ENCODE data around the gene ADAMTS13. TPM values are rescaled to one million over a fixed set of nuclear protein-coding genes. Genes with fewer than 3 reads are reported as not detected.

ADAMTS13 gene
- total RNA-seq, 1 donor from 2014 or later: 9.1 TPM

GRCh38 chr9:133417541-133418461 is 4.4 kb upstream of the ADAMTS13 start, which contains the start of gene REXO4:
REXO4 (minus strand) TSS chr9:133418010; CDS start chr9:133417844, 166 bp downstream.
- Mint-ChIP-seq H3K27ac (ENCODE audit: unreplicated experiment) (peak within 1 kb of the TSS; percentile 88), H3K36me3 (ENCODE audit: low read depth, unreplicated experiment) (peaks cover 19% of the 10 kb centered on the region), H3K27me3 (ENCODE audit: unreplicated experiment) (peaks cover 6% of the 10 kb centered on the region), H3K9me3 (ENCODE audit: unreplicated experiment) (no peaks in the 10 kb centered on the region), H3K4me1 (ENCODE audit: unreplicated experiment) (peaks cover 26% of the 10 kb centered on the region), H3K4me3 (ENCODE audit: unreplicated experiment) (peak within 1 kb of the TSS; percentile 95)
- no peak for TF ChIP-seq CTCF (IDR thresholded peaks at IDR 0.05; ENCODE audit: unreplicated experiment)
- DNase-seq (ENCODE audit: low spot score): peak; percentile 82

- Mint-ChIP-seq H3K9me3 (ENCODE audit: unreplicated experiment) (no peaks in the 10 kb centered on the region), H3K27me3 (ENCODE audit: unreplicated experiment) (peaks cover 6% of the 10 kb centered on the region), H3K4me3 (ENCODE audit: unreplicated experiment) (peak overlapping the region; percentile 95), H3K36me3 (ENCODE audit: low read depth, unreplicated experiment) (peaks cover 12% of the 10 kb centered on the region), H3K27ac (ENCODE audit: unreplicated experiment) (no peak overlapping the region), H3K4me1 (ENCODE audit: unreplicated experiment) (peaks cover 26% of the 10 kb centered on the region)
- TF ChIP-seq CTCF (IDR thresholded peaks at IDR 0.05; ENCODE audit: unreplicated experiment): no peak
- DNase-seq (ENCODE audit: low spot score): no peak
These were observed 3.2 kb upstream of the ADAMTS13 start for GRCh38 chr9:133419005-133419404.

- Mint-ChIP-seq H3K4me3 (ENCODE audit: unreplicated experiment) (no peak overlapping the region), H3K4me1 (ENCODE audit: unreplicated experiment) (peaks cover 18% of the 10 kb centered on the region), H3K27me3 (ENCODE audit: unreplicated experiment) (peaks cover 5% of the 10 kb centered on the region), H3K36me3 (ENCODE audit: low read depth, unreplicated experiment) (peaks cover 3% of the 10 kb centered on the region), H3K27ac (ENCODE audit: unreplicated experiment) (peak overlapping the region; percentile 32), H3K9me3 (ENCODE audit: unreplicated experiment) (no peaks in the 10 kb centered on the region)
- no peak for DNase-seq (ENCODE audit: low spot score)
- TF ChIP-seq CTCF (IDR thresholded peaks at IDR 0.05; ENCODE audit: unreplicated experiment): no peak
These were observed 1.8 kb upstream of the ADAMTS13 start for GRCh38 chr9:133420392-133420827.

- H3K9me3 Mint-ChIP-seq (ENCODE audit: unreplicated experiment): no peaks in the 10 kb centered on the region
- peaks cover 3% of the 10 kb centered on the region for H3K36me3 Mint-ChIP-seq (ENCODE audit: low read depth, unreplicated experiment)
- H3K27ac Mint-ChIP-seq (ENCODE audit: unreplicated experiment): no peak overlapping the region
- no peak overlapping the region for H3K4me3 Mint-ChIP-seq (ENCODE audit: unreplicated experiment)
- peaks cover 9% of the 10 kb centered on the region for H3K27me3 Mint-ChIP-seq (ENCODE audit: unreplicated experiment)
- DNase-seq (ENCODE audit: low spot score): no peak
- no peak for TF ChIP-seq CTCF (IDR thresholded peaks at IDR 0.05; ENCODE audit: unreplicated experiment)
- peaks cover 12% of the 10 kb centered on the region for H3K4me1 Mint-ChIP-seq (ENCODE audit: unreplicated experiment)
These were observed 1.0 kb downstream of the ADAMTS13 start for GRCh38 chr9:133423216-133423615.

GRCh38 chr9:133424187-133424586 is 2.0 kb downstream of the ADAMTS13 start:
- no peak for DNase-seq (ENCODE audit: low spot score)
- Mint-ChIP-seq H3K27ac (ENCODE audit: unreplicated experiment) (no peak overlapping the region), H3K36me3 (ENCODE audit: low read depth, unreplicated experiment) (no peaks in the 10 kb centered on the region), H3K27me3 (ENCODE audit: unreplicated experiment) (peaks cover 5% of the 10 kb centered on the region), H3K4me3 (ENCODE audit: unreplicated experiment) (no peak overlapping the region), H3K9me3 (ENCODE audit: unreplicated experiment) (no peaks in the 10 kb centered on the region), H3K4me1 (ENCODE audit: unreplicated experiment) (peaks cover 9% of the 10 kb centered on the region)
- no peak for TF ChIP-seq CTCF (IDR thresholded peaks at IDR 0.05; ENCODE audit: unreplicated experiment)

Measured in endothelial cell (in vitro differentiated cells).